ENCODE data around the gene PRSS38.

GRCh38 chr1:227766015-227766634 lies 49.4 kb upstream of the PRSS38 start:
- TF ChIP-seq BCL11B (tag by site-specific recombination; IDR thresholded peaks at IDR 0.05; ENCODE audit: low read depth): no peak
- TF ChIP-seq ZXDB (tag by site-specific recombination; IDR thresholded peaks at IDR 0.05): no peak
- no peak for TF ChIP-seq CTCF (tag by site-specific recombination; IDR thresholded peaks at IDR 0.05)
- no peak for TF ChIP-seq ZNF133 (tag by site-specific recombination; IDR thresholded peaks at IDR 0.05)
- no peak for TF ChIP-seq ZBTB7A (tag by site-specific recombination; IDR thresholded peaks at IDR 0.05; ENCODE audit: low read depth)
- no peak for TF ChIP-seq ZNF561 (tag by site-specific recombination; IDR thresholded peaks at IDR 0.05; ENCODE audit: borderline replicate concordance)
- no peak for TF ChIP-seq ZNF692 (tag by site-specific recombination; IDR thresholded peaks at IDR 0.05)
- TF ChIP-seq ZBTB8A (tag by site-specific recombination; IDR thresholded peaks at IDR 0.05): peak; percentile 93
- TF ChIP-seq ZNF138 (tag by site-specific recombination; IDR thresholded peaks at IDR 0.05; ENCODE audit: borderline replicate concordance): no peak
